ENCODE results near the gene UVRAG. TPM values are rescaled to one million over a fixed set of nuclear protein-coding genes. Genes with fewer than 3 reads are reported as not detected.

The UVRAG gene
- total RNA-seq, 1 donor from 2014 or later, result 14.1 TPM

- Histone ChIP-seq H3K27me3 (ENCODE audit: control insufficient read depth in 3 of 3, insufficient read depth in 3 of 3, low read length in 3 of 3) (no peaks in the 10 kb centered on the region), H3K4me1 (ENCODE audit: control insufficient read depth in 3 of 3, insufficient read depth in 3 of 3, low read length in 3 of 3) (peaks cover 0 to 3% (median 0%) of the 10 kb centered on the region in 3 donors), H3K9ac (ENCODE audit: low read depth in 1 of 3, low read length in 3 of 3) (no peak overlapping the region), H3K9me3 (ENCODE audit: control insufficient read depth in 3 of 3, low read length in 3 of 3) (no peaks in the 10 kb centered on the region), H3K4me3 (ENCODE audit: low read length in 3 of 3) (no peak overlapping the region), H3K36me3 (ENCODE audit: control insufficient read depth in 3 of 3, insufficient read depth in 3 of 3, low read length in 3 of 3) (peaks cover 6 to 11% (median 7%) of the 10 kb centered on the region in 3 donors), H3K27ac (ENCODE audit: low read depth, low read length) (no peak overlapping the region)
Measured at GRCh38 chr11:76010051-76010450, 195.0 kb downstream of the UVRAG start.

GRCh38 chr11:76013526-76013925 is 198.5 kb downstream of the UVRAG start:
- Histone ChIP-seq H3K9ac (ENCODE audit: low read depth in 1 of 3, low read length in 3 of 3) (no peak overlapping the region), H3K4me1 (ENCODE audit: control insufficient read depth in 3 of 3, insufficient read depth in 3 of 3, low read length in 3 of 3) (peaks cover 0 to 3% (median 0%) of the 10 kb centered on the region in 3 donors), H3K9me3 (ENCODE audit: control insufficient read depth in 3 of 3, low read length in 3 of 3) (peaks cover 0 to 4% (median 0%) of the 10 kb centered on the region in 3 donors), H3K36me3 (ENCODE audit: control insufficient read depth in 3 of 3, insufficient read depth in 3 of 3, low read length in 3 of 3) (peaks cover 0 to 9% (median 5%) of the 10 kb centered on the region in 3 donors), H3K4me3 (ENCODE audit: low read length in 3 of 3) (no peak overlapping the region), H3K27me3 (ENCODE audit: control insufficient read depth in 3 of 3, insufficient read depth in 3 of 3, low read length in 3 of 3) (no peaks in the 10 kb centered on the region), H3K27ac (ENCODE audit: low read depth, low read length) (no peak overlapping the region)

- no peak overlapping the region for H3K9ac ChIP-seq (ENCODE audit: low read depth in 1 of 3, low read length in 3 of 3)
- H3K9me3 ChIP-seq (ENCODE audit: control insufficient read depth in 3 of 3, low read length in 3 of 3), result no peaks in the 10 kb centered on the region
- H3K4me3 ChIP-seq (ENCODE audit: low read length in 3 of 3), result no peak overlapping the region
- no peaks in the 10 kb centered on the region for H3K27me3 ChIP-seq (ENCODE audit: control insufficient read depth in 3 of 3, insufficient read depth in 3 of 3, low read length in 3 of 3)
- no peaks in the 10 kb centered on the region for H3K4me1 ChIP-seq (ENCODE audit: control insufficient read depth in 3 of 3, insufficient read depth in 3 of 3, low read length in 3 of 3)
- H3K36me3 ChIP-seq (ENCODE audit: control insufficient read depth in 3 of 3, insufficient read depth in 3 of 3, low read length in 3 of 3), result peaks cover 0 to 7% (median 5%) of the 10 kb centered on the region in 3 donors
- H3K27ac ChIP-seq (ENCODE audit: low read depth, low read length), result no peak overlapping the region
Measured at GRCh38 chr11:76023236-76024068, 208.4 kb downstream of the UVRAG start.

DNA sequence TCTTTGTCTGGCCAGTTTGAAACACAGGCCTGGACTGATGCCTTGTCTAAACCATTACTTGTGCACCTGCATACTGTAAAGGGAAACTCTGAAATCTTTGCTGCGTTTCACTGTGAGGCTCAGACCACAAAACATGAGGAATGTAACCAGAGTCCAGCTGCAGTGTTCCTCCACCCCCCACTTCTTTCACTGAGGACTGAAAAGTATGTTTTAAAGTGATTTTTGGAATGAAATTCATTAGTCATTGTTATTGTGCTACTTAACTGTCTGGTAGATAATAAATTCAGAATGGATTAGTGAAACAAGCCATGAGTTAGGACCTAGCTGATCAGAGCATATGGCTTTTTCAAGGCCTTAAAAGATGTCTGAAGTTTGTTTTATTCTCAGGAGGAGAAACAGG is 210.1 kb downstream of the UVRAG start:
- no peak overlapping the region for H3K27ac ChIP-seq (ENCODE audit: low read depth, low read length)
- peaks cover 0 to 5% (median 3%) of the 10 kb centered on the region in 3 donors for H3K36me3 ChIP-seq (ENCODE audit: control insufficient read depth in 3 of 3, insufficient read depth in 3 of 3, low read length in 3 of 3)
- no peaks in the 10 kb centered on the region for H3K9me3 ChIP-seq (ENCODE audit: control insufficient read depth in 3 of 3, low read length in 3 of 3)
- H3K4me3 ChIP-seq (ENCODE audit: low read length in 3 of 3), result no peak overlapping the region
- no peak overlapping the region for H3K9ac ChIP-seq (ENCODE audit: low read depth in 1 of 3, low read length in 3 of 3)
- peaks cover 0 to under 1% (median 0%) of the 10 kb centered on the region in 3 donors for H3K4me1 ChIP-seq (ENCODE audit: control insufficient read depth in 3 of 3, insufficient read depth in 3 of 3, low read length in 3 of 3)
- no peaks in the 10 kb centered on the region for H3K27me3 ChIP-seq (ENCODE audit: control insufficient read depth in 3 of 3, insufficient read depth in 3 of 3, low read length in 3 of 3)

GRCh38 chr11:76025817-76026216 is 210.8 kb downstream of the UVRAG start:
- H3K4me3 ChIP-seq (ENCODE audit: low read length in 3 of 3), result no peak overlapping the region
- peaks cover 0 to 2% (median 1%) of the 10 kb centered on the region in 3 donors for H3K36me3 ChIP-seq (ENCODE audit: control insufficient read depth in 3 of 3, insufficient read depth in 3 of 3, low read length in 3 of 3)
- H3K27me3 ChIP-seq (ENCODE audit: control insufficient read depth in 3 of 3, insufficient read depth in 3 of 3, low read length in 3 of 3), result no peaks in the 10 kb centered on the region
- H3K9me3 ChIP-seq (ENCODE audit: control insufficient read depth in 3 of 3, low read length in 3 of 3), result no peaks in the 10 kb centered on the region
- no peak overlapping the region for H3K9ac ChIP-seq (ENCODE audit: low read depth in 1 of 3, low read length in 3 of 3)
- H3K27ac ChIP-seq (ENCODE audit: low read depth, low read length), result no peak overlapping the region
- peaks cover 0 to 6% (median 0%) of the 10 kb centered on the region in 3 donors for H3K4me1 ChIP-seq (ENCODE audit: control insufficient read depth in 3 of 3, insufficient read depth in 3 of 3, low read length in 3 of 3)

GRCh38 chr11:76026281-76026680 is 211.3 kb downstream of the UVRAG start:
- H3K4me3 ChIP-seq (ENCODE audit: low read length in 3 of 3), result no peak overlapping the region
- no peak overlapping the region for H3K27ac ChIP-seq (ENCODE audit: low read depth, low read length)
- no peaks in the 10 kb centered on the region for H3K9me3 ChIP-seq (ENCODE audit: control insufficient read depth in 3 of 3, low read length in 3 of 3)
- H3K9ac ChIP-seq (ENCODE audit: low read depth in 1 of 3, low read length in 3 of 3), result no peak overlapping the region
- H3K4me1 ChIP-seq (ENCODE audit: control insufficient read depth in 3 of 3, insufficient read depth in 3 of 3, low read length in 3 of 3), result peaks cover 0 to 6% (median 0%) of the 10 kb centered on the region in 3 donors
- H3K27me3 ChIP-seq (ENCODE audit: control insufficient read depth in 3 of 3, insufficient read depth in 3 of 3, low read length in 3 of 3), result no peaks in the 10 kb centered on the region
- H3K36me3 ChIP-seq (ENCODE audit: control insufficient read depth in 3 of 3, insufficient read depth in 3 of 3, low read length in 3 of 3), result no peaks in the 10 kb centered on the region

- H3K4me1 ChIP-seq (ENCODE audit: control insufficient read depth in 3 of 3, insufficient read depth in 3 of 3, low read length in 3 of 3), result peaks cover 0 to 6% (median 0%) of the 10 kb centered on the region in 3 donors
- no peak overlapping the region for H3K4me3 ChIP-seq (ENCODE audit: low read length in 3 of 3)
- H3K36me3 ChIP-seq (ENCODE audit: control insufficient read depth in 3 of 3, insufficient read depth in 3 of 3, low read length in 3 of 3), result no peaks in the 10 kb centered on the region
- H3K27ac ChIP-seq (ENCODE audit: low read depth, low read length), result no peak overlapping the region
- no peak overlapping the region for H3K9ac ChIP-seq (ENCODE audit: low read depth in 1 of 3, low read length in 3 of 3)
- H3K9me3 ChIP-seq (ENCODE audit: control insufficient read depth in 3 of 3, low read length in 3 of 3), result no peaks in the 10 kb centered on the region
- H3K27me3 ChIP-seq (ENCODE audit: control insufficient read depth in 3 of 3, insufficient read depth in 3 of 3, low read length in 3 of 3), result no peaks in the 10 kb centered on the region
Measured at GRCh38 chr11:76026862-76027261, 211.9 kb downstream of the UVRAG start.

- H3K27me3 ChIP-seq (ENCODE audit: control insufficient read depth in 3 of 3, insufficient read depth in 3 of 3, low read length in 3 of 3), result no peaks in the 10 kb centered on the region
- H3K4me1 ChIP-seq (ENCODE audit: control insufficient read depth in 3 of 3, insufficient read depth in 3 of 3, low read length in 3 of 3), result peaks cover 0 to 6% (median 0%) of the 10 kb centered on the region in 3 donors
- H3K4me3 ChIP-seq (ENCODE audit: low read length in 3 of 3), result no peak overlapping the region
- H3K36me3 ChIP-seq (ENCODE audit: control insufficient read depth in 3 of 3, insufficient read depth in 3 of 3, low read length in 3 of 3), result no peaks in the 10 kb centered on the region
- no peaks in the 10 kb centered on the region for H3K9me3 ChIP-seq (ENCODE audit: control insufficient read depth in 3 of 3, low read length in 3 of 3)
- H3K9ac ChIP-seq (ENCODE audit: low read depth in 1 of 3, low read length in 3 of 3), result no peak overlapping the region
- no peak overlapping the region for H3K27ac ChIP-seq (ENCODE audit: low read depth, low read length)
Measured at GRCh38 chr11:76030286-76030685, 215.3 kb downstream of the UVRAG start.

DNA sequence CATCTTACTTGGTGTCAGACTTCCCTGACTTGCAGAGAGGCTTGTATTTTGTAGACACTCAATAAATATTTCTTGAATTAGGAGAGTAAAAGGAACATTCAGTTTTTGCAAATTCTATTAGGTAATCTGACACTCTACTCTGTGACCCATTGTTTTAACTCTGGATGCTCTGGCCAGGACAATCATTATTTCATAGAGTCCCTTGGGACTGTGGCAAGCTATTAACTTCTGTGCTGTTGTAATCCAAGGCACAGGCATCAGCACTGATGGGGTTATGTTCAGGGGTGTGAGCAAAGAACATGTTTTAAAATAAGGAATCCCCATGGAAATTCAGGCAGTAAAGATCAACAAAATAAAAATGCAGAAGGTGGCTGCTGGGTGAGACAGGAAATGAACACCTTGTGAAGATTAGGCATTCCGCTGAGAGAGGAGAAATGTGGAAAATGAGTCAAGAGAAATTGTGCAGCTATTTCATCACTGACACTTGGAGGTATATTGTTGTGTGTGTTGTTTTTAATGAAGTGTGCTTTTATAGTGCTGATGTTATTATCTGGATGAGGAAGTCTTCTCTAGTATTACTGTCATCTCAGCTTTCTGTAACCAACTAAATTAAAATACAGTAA is 216.1 kb downstream of the UVRAG start:
- Histone ChIP-seq H3K9me3 (ENCODE audit: control insufficient read depth in 3 of 3, low read length in 3 of 3) (no peaks in the 10 kb centered on the region), H3K27me3 (ENCODE audit: control insufficient read depth in 3 of 3, insufficient read depth in 3 of 3, low read length in 3 of 3) (no peaks in the 10 kb centered on the region), H3K4me3 (ENCODE audit: low read length in 3 of 3) (no peak overlapping the region), H3K4me1 (ENCODE audit: control insufficient read depth in 3 of 3, insufficient read depth in 3 of 3, low read length in 3 of 3) (peaks cover 0 to 6% (median 0%) of the 10 kb centered on the region in 3 donors), H3K27ac (ENCODE audit: low read depth, low read length) (no peak overlapping the region), H3K9ac (ENCODE audit: low read depth in 1 of 3, low read length in 3 of 3) (no peak overlapping the region), H3K36me3 (ENCODE audit: control insufficient read depth in 3 of 3, insufficient read depth in 3 of 3, low read length in 3 of 3) (no peaks in the 10 kb centered on the region)

DNA sequence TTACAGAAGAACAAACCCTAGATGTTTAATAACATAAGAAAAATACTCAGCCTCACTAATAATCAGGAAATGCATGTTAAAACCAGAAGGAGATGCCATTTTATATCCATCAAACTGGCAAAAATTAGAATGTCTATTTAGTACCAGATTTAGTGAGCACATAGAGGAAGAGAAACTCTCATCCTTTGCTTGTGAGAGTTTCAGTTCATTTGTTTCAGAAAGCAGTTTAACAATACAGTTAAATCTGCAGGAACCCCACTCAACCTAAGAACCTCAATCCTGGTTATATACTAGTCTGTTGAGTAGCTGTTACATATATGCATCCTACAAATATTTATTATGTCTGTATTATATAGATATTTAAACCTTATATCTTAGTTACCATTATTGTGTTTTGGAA is 218.7 kb downstream of the UVRAG start:
- Histone ChIP-seq H3K27ac (ENCODE audit: low read depth, low read length) (no peak overlapping the region), H3K9ac (ENCODE audit: low read depth in 1 of 3, low read length in 3 of 3) (no peak overlapping the region), H3K9me3 (ENCODE audit: control insufficient read depth in 3 of 3, low read length in 3 of 3) (no peaks in the 10 kb centered on the region), H3K4me3 (ENCODE audit: low read length in 3 of 3) (no peak overlapping the region), H3K36me3 (ENCODE audit: control insufficient read depth in 3 of 3, insufficient read depth in 3 of 3, low read length in 3 of 3) (no peaks in the 10 kb centered on the region), H3K4me1 (ENCODE audit: control insufficient read depth in 3 of 3, insufficient read depth in 3 of 3, low read length in 3 of 3) (peaks cover 0 to 6% (median 0%) of the 10 kb centered on the region in 3 donors), H3K27me3 (ENCODE audit: control insufficient read depth in 3 of 3, insufficient read depth in 3 of 3, low read length in 3 of 3) (no peaks in the 10 kb centered on the region)

All from skeletal muscle tissue (tissue), 4 donors.